ENCODE measurements around the gene ZNF808.
"Not testable (repeated sequence)": the region's sequence is repeated elsewhere in the genome, so short reads cannot be mapped to it uniquely, and the experiment has no call there.

- not testable (repeated sequence) for TF ChIP-seq CTCF, POLR2A (IDR thresholded peaks at IDR 0.05)
Observed at GRCh38 chr19:52519175-52519574, 8.3 kb upstream of the ZNF808 start.

All from right lobe of liver (tissue), 4 donors.